K562 (cell line): ENCODE results near the gene NRCAM. TPM values are rescaled to one million over a fixed set of nuclear protein-coding genes. Genes with fewer than 3 reads are reported as not detected.

Source experiments
- ATAC-seq: fragments of 200-7000 bp; cut with Tn5 transposase; 3 replicates; pipeline ENCODE4 v1.9.1; 2020; ENCODE audit warnings: moderate library complexity
- BruUV-seq: library from RNA; stranded (reverse); fragments of 400-500 nt; replicated peaks from 2 replicates; lab custom pipeline; 2021; lab: Mats Ljungman, UMichigan
- CTCF ChIA-PET: fragments of 300-600 bp; formaldehyde crosslinking; extraction: SDS; loops from one replicate; lab custom pipeline; 2021; ENCODE audit warnings: low intra/inter-chr PET ratio; lab: Yijun Ruan, JAX
- POLR2A ChIA-PET: fragments of 300-600, 350-650 bp; sonication (Branson Sonifier 250); formaldehyde crosslinking; extraction: SDS; loops from one replicate; lab custom pipeline; 2021; ENCODE audit warnings: antibody characterized with exemption, inconsistent platforms; lab: Yijun Ruan, JAX
- DNase-seq, 4 experiments: peaks; one replicate each; pipeline versions ENCODE4 v3.0.0 to v3.0.0-alpha.2; 2011 to 2018; ENCODE audit warnings: low spot score in 3 of 4, mixed read lengths in 3 of 4; ENCODE audit errors: extremely low read depth in 1 of 4
- FAIRE-seq: peaks from 2 replicates; lab custom pipeline; 2011; peaks lifted over from hg19 to GRCh38; lab: Jason Lieb, UNC
- H2AFZ ChIP-seq: 2 replicates; pipeline ENCODE4 v1.6.0; 2011; ENCODE audit warnings: low read depth, low read length, control low read depth, inconsistent platforms
- H3K27ac ChIP-seq: fragments of 200-600 bp; 3 replicates; pipeline ENCODE4 v1.8.0; 2011; ENCODE audit warnings: low read depth, mild to moderate bottlenecking, control low read depth, inconsistent platforms, low read length, moderate library complexity, mixed read lengths; ENCODE audit errors: extremely low read depth
- H3K27me3 ChIP-seq, 2 experiments: fragments of 300-600 bp in 1 of 2; 2 replicates in 1 of 2; 3 replicates in 1 of 2; pipeline versions ENCODE4 v1.6.0 to v1.8.0; 2011; ENCODE audit warnings: inconsistent platforms in 2 of 2, low read length in 2 of 2, mild to moderate bottlenecking in 1 of 2, mixed read lengths in 1 of 2, moderate library complexity in 1 of 2; ENCODE audit not compliant: control insufficient read depth in 2 of 2, insufficient read depth in 2 of 2
- H3K36me3 ChIP-seq: fragments of 300-600 bp; 3 replicates; pipeline ENCODE4 v1.8.0; 2011; ENCODE audit warnings: mild to moderate bottlenecking, low read length, inconsistent platforms; ENCODE audit not compliant: control insufficient read depth, insufficient read depth
- H3K4me1 ChIP-seq, 2 experiments: fragments of 200-600 bp in 1 of 2; replicated peaks in 1 of 2; 2 replicates in 1 of 2; 3 replicates in 1 of 2; pipeline versions ENCODE4 v1.5.1 to v1.8.0; 2011; ENCODE audit warnings: inconsistent platforms in 2 of 2, low read length in 2 of 2, mild to moderate bottlenecking in 1 of 2, mixed read lengths in 1 of 2, moderate library complexity in 1 of 2; ENCODE audit not compliant: control insufficient read depth in 2 of 2, insufficient read depth in 2 of 2
- H3K4me2 ChIP-seq: 2 replicates; pipeline ENCODE4 v1.6.1; 2011; ENCODE audit warnings: low read length, control low read depth, inconsistent platforms, mixed read lengths; ENCODE audit not compliant: insufficient read depth
- H3K4me3 ChIP-seq: fragments of 200-600 bp; sonication (generic), shearing (Covaris generic); 2 replicates; pipeline ENCODE4 v1.5.1; 2016; ENCODE audit warnings: control low read depth, inconsistent platforms
- H3K79me2 ChIP-seq: fragments of 200-600 bp; 3 replicates; pipeline ENCODE4 v1.8.0; 2011; ENCODE audit warnings: low read length, inconsistent platforms; ENCODE audit not compliant: control insufficient read depth, insufficient read depth
- H3K9ac ChIP-seq, 2 experiments: 2 replicates each; pipeline versions ENCODE4 v1.6.0 to v1.6.1; 2011; ENCODE audit warnings: low read depth in 2 of 2, low read length in 2 of 2, control low read depth in 1 of 2, inconsistent platforms in 1 of 2, mild to moderate bottlenecking in 1 of 2, mixed read lengths in 1 of 2; ENCODE audit not compliant: insufficient read depth in 1 of 2
- H3K9me1 ChIP-seq: one replicate; pipeline ENCODE4 v1.6.0; 2011; ENCODE audit warnings: inconsistent platforms, mild to moderate bottlenecking, low read length, moderate library complexity; ENCODE audit not compliant: control insufficient read depth, insufficient read depth
- H3K9me3 ChIP-seq: replicated peaks from 2 replicates; pipeline ENCODE4 v1.5.1; 2011; ENCODE audit warnings: low read depth, low read length, inconsistent platforms; ENCODE audit not compliant: control insufficient read depth, insufficient read depth
- H4K20me1 ChIP-seq: replicated peaks from 2 replicates; pipeline ENCODE4 v1.6.1; 2011; ENCODE audit warnings: low read length, inconsistent platforms, mixed read lengths; ENCODE audit not compliant: control insufficient read depth, insufficient read depth
- DPF2 ChIP-seq: fragments of 450-650 bp; IDR thresholded peaks from 2 replicates; pipeline ENCODE4 v1.6.1; 2016
- FOXK1 ChIP-seq: sonication (generic); formaldehyde crosslinking; IDR thresholded peaks from 2 replicates; pipeline ENCODE4 v1.8.0; 2022; ENCODE audit warnings: missing genetic modification reagents, mild to moderate bottlenecking, borderline replicate concordance
- MTA2 ChIP-seq: fragments of 450-650 bp; IDR thresholded peaks from 2 replicates; pipeline ENCODE4 v1.6.1; 2016; ENCODE audit warnings: low read depth
- ZHX1 ChIP-seq: fragments of 150-350 bp; conservative IDR thresholded peaks from 2 replicates; pipeline ENCODE4 v1.6.1; 2014; ENCODE audit warnings: low read length
- ZNF197 ChIP-seq: fragments of 200-800 bp; sonication (Bioruptor generic); IDR thresholded peaks from 2 replicates; pipeline ENCODE4 v1.6.1; 2016; ENCODE audit warnings: low read depth, missing genetic modification characterization, missing compliant biosample characterization
- ZNF398 ChIP-seq: fragments of 250-450 bp; sonication (Bioruptor Pico); IDR thresholded peaks from 2 replicates; pipeline ENCODE4 v1.8.0; 2021; ENCODE audit warnings: moderate library complexity, mild to moderate bottlenecking, inconsistent platforms
- WGBS: fragments of 100-300 bp; shearing (Covaris generic); methylation state at CpG from one replicate; pipeline ENCODE4 v1.1.6; 2016; ENCODE audit warnings: low coverage, mixed read lengths; ENCODE audit not compliant: insufficient coverage; ENCODE audit errors: missing lambda C conversion rate; 5-methylcytosine and 5-hydroxymethylcytosine counted together
- in situ Hi-C: fragments of 300-500 bp; cut with MboI; formaldehyde crosslinking; loops from 4 replicates; pipeline ENCODE4 v1.15.0; 2018; ENCODE audit warnings: inconsistent platforms, mixed read lengths
- intact Hi-C: fragments of 100-400 bp; cut with micrococcal nuclease; formaldehyde crosslinking; loops from 2 replicates; pipeline ENCODE4 v1.14.2; 2022
- polyA plus RNA-seq, 8 experiments: library from polyadenylated mRNA; depleted of rRNA in 4 of 8; stranded (reverse) in 5 of 8; unstranded in 3 of 8; fragments of >200 nt; fragmentation: Nextera tagmentation in 2 of 8; fragmentation: Illumina TruSeq in 1 of 8; extraction: Ambion mirVana in 2 of 8; extraction: Trizol in 1 of 8; gene quantifications; 2 replicates each; pipeline versions ENCODE4 v1.2.1 to v1.2.3, GENCODE V29; 2011 to 2014; ENCODE audit warnings: inconsistent platforms in 1 of 8, missing spikeins in 1 of 8
- total RNA-seq, 7 experiments: library from RNA; depleted of rRNA in 6 of 7; stranded (reverse); fragments of >200 nt in 6 of 7; fragmentation: Illumina TruSeq in 2 of 7; extraction: Trizol in 2 of 7; gene quantifications; 2 replicates each; pipeline versions ENCODE4 v1.2.1 to v1.2.3, GENCODE V29; 2011 to 2021; ENCODE audit warnings: low replicate concordance in 1 of 7
- TF ChIP-seq, protein P1 (sequence below): fragments of 450-650 bp; conservative IDR thresholded peaks from 2 replicates; pipeline ENCODE4 v1.6.1; 2016; ENCODE audit warnings: missing genetic modification characterization, low read depth, mild to moderate bottlenecking, missing compliant biosample characterization, moderate library complexity

Gene NRCAM
- total and polyA plus RNA-seq, 9 of the 15 experiments (the other 6 are each of a cell fraction or from before 2014, with no cell fraction given): 0.03 to 0.54 (median 0.12) TPM; not detected in 1

DNA sequence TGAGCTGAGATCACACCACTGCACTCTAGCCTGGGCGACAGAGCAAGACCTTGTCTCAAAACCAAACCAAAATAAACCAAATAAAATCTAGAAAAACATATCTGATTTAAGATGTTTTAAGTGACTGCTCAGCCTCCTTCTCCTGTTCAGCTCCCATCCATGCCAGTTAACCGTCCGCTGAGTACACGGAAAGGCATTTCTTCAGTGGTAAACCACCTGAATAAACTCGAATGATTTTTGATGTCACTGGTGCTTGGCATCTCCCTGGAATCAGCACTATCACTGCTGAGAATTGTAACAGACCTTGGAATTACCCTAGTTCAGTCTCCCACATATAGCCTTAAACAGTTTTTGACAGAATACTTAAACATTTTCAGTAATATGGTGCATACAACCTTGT lies 24.1 kb upstream of the NRCAM start:
- H3K4me2 ChIP-seq: no peak overlapping the region
- DNase-seq: no peak
- BruUV-seq: no TSS peak
- no peaks in the 10 kb centered on the region for H3K9me3 ChIP-seq
- H3K4me1 ChIP-seq: no peaks in the 10 kb centered on the region
- no peaks in the 10 kb centered on the region for H3K27me3 ChIP-seq
- POLR2A ChIA-PET: interaction anchor here (0.5 to 2.2 kb wide), 4 partner anchors 9 to 120 kb away, joined by 3 to 6 read pairs (median 3); no protein-coding TSS in a partner anchor
- intact Hi-C loops (no loop called here), in situ Hi-C loops (loop anchor here (10.0 kb wide), 1 partner anchor 306 kb away; no protein-coding TSS in a partner anchor)
- no peak overlapping the region for H2AFZ ChIP-seq
- CTCF ChIA-PET: no interaction called here
- ATAC-seq: no peak
- TF ChIP-seq ZNF197 (CRISPR knock-in tag) (no peak), FOXK1 (CRISPR knock-in tag) (no peak), ZNF398 (CRISPR knock-in tag) (no peak), MTA2 (no peak), DPF2 (no peak), ZHX1 (no peak)
- TF ChIP-seq, protein P1, sequence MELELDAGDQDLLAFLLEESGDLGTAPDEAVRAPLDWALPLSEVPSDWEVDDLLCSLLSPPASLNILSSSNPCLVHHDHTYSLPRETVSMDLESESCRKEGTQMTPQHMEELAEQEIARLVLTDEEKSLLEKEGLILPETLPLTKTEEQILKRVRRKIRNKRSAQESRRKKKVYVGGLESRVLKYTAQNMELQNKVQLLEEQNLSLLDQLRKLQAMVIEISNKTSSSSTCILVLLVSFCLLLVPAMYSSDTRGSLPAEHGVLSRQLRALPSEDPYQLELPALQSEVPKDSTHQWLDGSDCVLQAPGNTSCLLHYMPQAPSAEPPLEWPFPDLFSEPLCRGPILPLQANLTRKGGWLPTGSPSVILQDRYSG (tag): no peak
- no peak overlapping the region for H3K9ac ChIP-seq
- H3K9me1 ChIP-seq: no peaks in the 10 kb centered on the region
- no peak overlapping the region for H3K4me3 ChIP-seq
- H3K27ac ChIP-seq: no peak overlapping the region
- H3K36me3 ChIP-seq: no peaks in the 10 kb centered on the region
- FAIRE-seq: no peak
- 69% methylated on average over 5 of the region's 5 CpGs for WGBS
- no peaks in the 10 kb centered on the region for H3K79me2 ChIP-seq
- H4K20me1 ChIP-seq: no peaks in the 10 kb centered on the region
